GM12892 (cell line): ENCODE data around the gene DISP3.

Source experiments
- POLR2A ChIP-seq: IDR thresholded peaks from 2 replicates; pipeline ENCODE4 v1.6.1; 2011; ENCODE audit warnings: low read depth, low read length, control low read depth
- POLR2AphosphoS5 ChIP-seq: IDR thresholded peaks from 2 replicates; pipeline ENCODE4 v1.6.1; 2011; ENCODE audit warnings: low read depth, low read length, control low read depth

DNA sequence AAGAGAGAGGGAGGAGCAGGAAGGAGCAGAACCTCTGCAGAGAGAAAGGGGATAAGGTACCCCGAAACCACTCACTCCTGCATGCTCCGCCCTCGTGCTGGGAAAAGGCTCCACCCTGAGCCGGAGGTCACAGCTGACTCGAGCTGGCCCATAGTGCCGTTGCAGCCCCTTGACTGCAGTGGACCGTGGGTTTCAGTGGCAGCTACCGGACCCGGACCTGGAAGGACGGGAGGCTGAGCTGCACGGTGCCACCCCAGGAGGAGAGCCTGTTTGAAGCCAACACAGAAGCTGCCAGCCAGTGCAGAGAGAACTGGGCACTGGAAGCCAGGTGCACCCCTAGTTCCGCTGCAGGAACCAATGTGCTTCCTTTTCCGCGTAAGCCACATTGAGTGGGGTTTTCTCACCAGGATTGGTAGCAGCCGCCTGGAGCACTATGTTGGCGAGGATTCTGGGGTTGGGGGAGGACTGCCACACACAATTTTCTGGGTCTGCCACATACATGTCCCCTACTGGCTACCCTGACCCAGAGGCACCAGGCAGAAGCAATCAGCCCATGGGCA lies 91.9 kb downstream of the DISP3 start:
- TF ChIP-seq POLR2A (no peak), POLR2AphosphoS5 (no peak)
